Neural progenitor cell (in vitro differentiated cells): ENCODE measurements around the gene RALGAPA2.

Source experiments
- EZH2 ChIP-seq: fragments of 200-600 bp; sonication (generic); IDR thresholded peaks from 2 replicates; pipeline ENCODE4 v1.6.1; 2017; ENCODE audit warnings: antibody characterized with exemption, mild to moderate bottlenecking, moderate library complexity
- TF ChIP-seq, protein P1 (sequence below): fragments of 200-600 bp; sonication (generic); IDR thresholded peaks from 2 replicates; pipeline ENCODE4 v1.5.1; 2017; ENCODE audit warnings: antibody characterized with exemption, mild to moderate bottlenecking

DNA sequence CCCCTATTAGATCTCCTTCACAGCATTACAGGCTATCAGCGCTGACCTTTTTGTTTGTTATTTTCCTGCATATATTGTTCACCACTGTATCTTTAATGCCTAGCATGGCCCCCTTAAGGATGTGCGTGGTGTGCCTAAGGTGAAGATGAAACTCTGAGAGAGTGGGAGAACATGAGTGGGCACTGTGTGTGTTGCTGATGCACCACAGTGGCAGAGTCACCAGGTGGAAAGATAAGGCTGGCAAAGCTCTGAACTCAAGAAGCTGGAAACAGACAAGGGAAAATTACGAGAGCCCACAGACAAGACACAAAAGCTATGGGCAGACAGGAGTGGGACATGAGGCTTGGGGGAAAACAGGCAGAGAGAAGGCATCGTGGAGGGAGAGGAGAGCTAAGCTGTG is 184.8 kb downstream of the RALGAPA2 start:
- TF ChIP-seq EZH2 = no peak
- TF ChIP-seq, protein P1, sequence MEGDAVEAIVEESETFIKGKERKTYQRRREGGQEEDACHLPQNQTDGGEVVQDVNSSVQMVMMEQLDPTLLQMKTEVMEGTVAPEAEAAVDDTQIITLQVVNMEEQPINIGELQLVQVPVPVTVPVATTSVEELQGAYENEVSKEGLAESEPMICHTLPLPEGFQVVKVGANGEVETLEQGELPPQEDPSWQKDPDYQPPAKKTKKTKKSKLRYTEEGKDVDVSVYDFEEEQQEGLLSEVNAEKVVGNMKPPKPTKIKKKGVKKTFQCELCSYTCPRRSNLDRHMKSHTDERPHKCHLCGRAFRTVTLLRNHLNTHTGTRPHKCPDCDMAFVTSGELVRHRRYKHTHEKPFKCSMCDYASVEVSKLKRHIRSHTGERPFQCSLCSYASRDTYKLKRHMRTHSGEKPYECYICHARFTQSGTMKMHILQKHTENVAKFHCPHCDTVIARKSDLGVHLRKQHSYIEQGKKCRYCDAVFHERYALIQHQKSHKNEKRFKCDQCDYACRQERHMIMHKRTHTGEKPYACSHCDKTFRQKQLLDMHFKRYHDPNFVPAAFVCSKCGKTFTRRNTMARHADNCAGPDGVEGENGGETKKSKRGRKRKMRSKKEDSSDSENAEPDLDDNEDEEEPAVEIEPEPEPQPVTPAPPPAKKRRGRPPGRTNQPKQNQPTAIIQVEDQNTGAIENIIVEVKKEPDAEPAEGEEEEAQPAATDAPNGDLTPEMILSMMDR = no peak
